SK-N-SH (cell line): ENCODE data around the gene ACBD7. TPM values are rescaled to one million over a fixed set of nuclear protein-coding genes. Genes with fewer than 3 reads are reported as not detected.

Experiments
- CTCF ChIA-PET: fragments of 300-600, 350-600 bp; formaldehyde crosslinking; extraction: SDS; loops from one replicate; lab custom pipeline; 2021; lab: Yijun Ruan, JAX
- POLR2A ChIA-PET: fragments of 350-600 bp; sonication (Branson Sonifier 250); formaldehyde crosslinking; extraction: SDS; loops from one replicate; lab custom pipeline; 2020; ENCODE audit warnings: antibody characterized with exemption, inconsistent platforms; lab: Yijun Ruan, JAX
- DNase-seq: peaks from one replicate; pipeline ENCODE4 v3.0.0; 2012
- H2AFZ ChIP-seq: fragments of 200-600 bp; sonication (generic); 2 replicates; pipeline ENCODE4 v1.8.1; 2016; ENCODE audit warnings: antibody characterized with exemption, mild to moderate bottlenecking, low read depth
- H3F3A ChIP-seq: fragments of 200-600 bp; sonication (generic); replicated peaks from 2 replicates; pipeline ENCODE3; 2016; ENCODE audit warnings: antibody characterized with exemption, mild to moderate bottlenecking; ENCODE audit not compliant: insufficient read depth
- H3K27ac ChIP-seq, 2 experiments: fragments of 200-500 bp in 1 of 2; fragments of 200-600 bp in 1 of 2; sonication (Bioruptor generic) in 1 of 2; sonication (generic), shearing (Covaris generic) in 1 of 2; 2 replicates each; pipeline versions ENCODE4 v1.5.1 to v1.6.1; 2014 to 2016; ENCODE audit warnings: low read depth in 2 of 2, inconsistent platforms in 1 of 2, low read length in 1 of 2, mild to moderate bottlenecking in 1 of 2, mixed read lengths in 1 of 2
- H3K27me3 ChIP-seq: fragments of 200-600 bp; sonication (generic), shearing (Covaris generic); 2 replicates; pipeline ENCODE4 v1.6.1; 2016; ENCODE audit warnings: mixed run types; ENCODE audit not compliant: insufficient read depth
- H3K36me3 ChIP-seq, 2 experiments: fragments of 200-500 bp in 1 of 2; fragments of 200-600 bp in 1 of 2; sonication (Bioruptor generic) in 1 of 2; sonication (generic) in 1 of 2; replicated peaks in 1 of 2; 2 replicates each; pipeline versions ENCODE3 to v1.5.1; 2014 to 2016; ENCODE audit warnings: low read length in 1 of 2, mild to moderate bottlenecking in 1 of 2; ENCODE audit not compliant: insufficient read depth in 2 of 2, control insufficient read depth in 1 of 2
- H3K4me1 ChIP-seq, 2 experiments: fragments of 200-500 bp in 1 of 2; fragments of 200-600 bp in 1 of 2; sonication (Bioruptor generic) in 1 of 2; sonication (generic), shearing (Covaris generic) in 1 of 2; 2 replicates each; pipeline versions ENCODE4 v1.5.1 to v1.6.1; 2014 to 2016; ENCODE audit warnings: low read depth in 1 of 2, low read length in 1 of 2, mixed run types in 1 of 2; ENCODE audit not compliant: insufficient read depth in 2 of 2, control insufficient read depth in 1 of 2
- H3K4me2 ChIP-seq: fragments of 200-600 bp; sonication (generic), shearing (Covaris generic); 2 replicates; pipeline ENCODE4 v1.6.1; 2017; ENCODE audit warnings: mixed run types
- H3K4me3 ChIP-seq, 2 experiments: fragments of 200-500 bp in 1 of 2; fragments of 200-600 bp in 1 of 2; sonication (Bioruptor generic) in 1 of 2; sonication (generic), shearing (Covaris generic) in 1 of 2; 2 replicates each; pipeline versions ENCODE4 v1.5.1 to v1.8.1; 2014 to 2016; ENCODE audit warnings: low read depth in 2 of 2, inconsistent platforms in 1 of 2, low read length in 1 of 2, mild to moderate bottlenecking in 1 of 2, mixed read lengths in 1 of 2, moderate library complexity in 1 of 2
- H3K79me2 ChIP-seq: fragments of 200-600 bp; sonication (generic); 2 replicates; pipeline ENCODE4 v1.8.1; 2017; ENCODE audit warnings: mild to moderate bottlenecking; ENCODE audit not compliant: insufficient read depth
- H3K9ac ChIP-seq: fragments of 200-600 bp; sonication (generic); 2 replicates; pipeline ENCODE4 v1.6.1; 2017; ENCODE audit warnings: mixed run types
- H3K9me2 ChIP-seq: fragments of 200-600 bp; sonication (generic); 2 replicates; pipeline ENCODE4 v1.6.1; 2017; ENCODE audit warnings: mixed run types
- H3K9me3 ChIP-seq: fragments of 200-600 bp; sonication (generic); 2 replicates; pipeline ENCODE4 v1.6.1; 2017; ENCODE audit warnings: mixed run types, mild to moderate bottlenecking, moderate library complexity
- H4K20me1 ChIP-seq: fragments of 200-600 bp; sonication (generic); 2 replicates; pipeline ENCODE4 v1.6.1; 2017; ENCODE audit warnings: mild to moderate bottlenecking, mixed run types; ENCODE audit not compliant: insufficient read depth
- CHD2 ChIP-seq: fragments of 150-350 bp; IDR thresholded peaks from 2 replicates; pipeline ENCODE4 v1.6.1; 2018; ENCODE audit warnings: low read length; ENCODE audit not compliant: partially characterized antibody
- ELF1 ChIP-seq: IDR thresholded peaks from 2 replicates; pipeline ENCODE4 v1.4.0; 2012
- EP300 ChIP-seq, 2 experiments: IDR thresholded peaks; 2 replicates each; pipeline versions ENCODE4 v1.4.0 to v1.6.1; 2012; ENCODE audit warnings: borderline replicate concordance in 1 of 2, low read depth in 1 of 2, low read length in 1 of 2
- EZH2phosphoT487 ChIP-seq: fragments of 200-600 bp; sonication (generic); IDR thresholded peaks from 2 replicates; pipeline ENCODE4 v1.6.1; 2017; ENCODE audit warnings: low read depth, mixed run types, mild to moderate bottlenecking, antibody characterized with exemption, moderate library complexity, borderline replicate concordance
- FOSL2 ChIP-seq: IDR thresholded peaks from 2 replicates; pipeline ENCODE4 v1.4.0; 2012; ENCODE audit warnings: low read depth, mild to moderate bottlenecking, moderate library complexity, borderline replicate concordance
- FOXJ3 ChIP-seq: sonication (generic); formaldehyde crosslinking; IDR thresholded peaks from 2 replicates; pipeline ENCODE4 v1.5.1; 2020; ENCODE audit warnings: mild to moderate bottlenecking, missing genetic modification reagents
- FOXM1 ChIP-seq: IDR thresholded peaks from 2 replicates; pipeline ENCODE4 v1.4.0; 2012; ENCODE audit warnings: low read depth, mild to moderate bottlenecking
- GABPA ChIP-seq: IDR thresholded peaks from 2 replicates; pipeline ENCODE4 v1.4.0; 2012; ENCODE audit warnings: low read depth, mild to moderate bottlenecking
- IRF3 ChIP-seq: fragments of 150-350 bp; IDR thresholded peaks from 2 replicates; pipeline ENCODE4 v1.6.1; 2016; ENCODE audit warnings: mild to moderate bottlenecking, low read depth, low read length
- MAX ChIP-seq: IDR thresholded peaks from 2 replicates; pipeline ENCODE4 v1.4.0; 2012; ENCODE audit warnings: low read depth
- NFIC ChIP-seq: IDR thresholded peaks from 2 replicates; pipeline ENCODE4 v1.4.0; 2012; ENCODE audit warnings: borderline replicate concordance
- NRF1 ChIP-seq: IDR thresholded peaks from 2 replicates; pipeline ENCODE4 v1.6.1; 2012; ENCODE audit warnings: low read depth, mild to moderate bottlenecking, low read length
- POLR2AphosphoS5 ChIP-seq: IDR thresholded peaks from 2 replicates; pipeline ENCODE4 v1.6.1; 2012; ENCODE audit warnings: low read depth, low read length
- RCOR1 ChIP-seq: fragments of 150-350 bp; IDR thresholded peaks from 2 replicates; pipeline ENCODE4 v1.6.1; 2017; ENCODE audit warnings: antibody characterized with exemption, low read length
- REST ChIP-seq: IDR thresholded peaks from 2 replicates; pipeline ENCODE4 v1.6.1; 2012; ENCODE audit warnings: mild to moderate bottlenecking, low read depth, low read length, moderate library complexity
- RFX5 ChIP-seq: IDR thresholded peaks from 2 replicates; pipeline ENCODE4 v1.6.1; 2012; ENCODE audit warnings: mild to moderate bottlenecking, improper control_type of control experiment, low read length
- RXRA ChIP-seq: IDR thresholded peaks from 2 replicates; pipeline ENCODE4 v1.4.0; 2012; ENCODE audit warnings: low read depth, mild to moderate bottlenecking, borderline replicate concordance
- SIN3A ChIP-seq: IDR thresholded peaks from 2 replicates; pipeline ENCODE4 v1.6.1; 2012; ENCODE audit warnings: low read depth, mild to moderate bottlenecking, low read length, moderate library complexity, borderline replicate concordance
- SMC3 ChIP-seq: IDR thresholded peaks from 2 replicates; pipeline ENCODE4 v1.6.1; 2012; ENCODE audit warnings: low read depth, low read length, improper control_type of control experiment
- USF2 ChIP-seq: fragments of 150-350 bp; IDR thresholded peaks from 2 replicates; pipeline ENCODE4 v1.6.1; 2017; ENCODE audit warnings: antibody characterized with exemption, low read length, low read depth, borderline replicate concordance
- YY1 ChIP-seq: IDR thresholded peaks from 2 replicates; pipeline ENCODE4 v1.4.0; 2012; ENCODE audit warnings: low read depth, mild to moderate bottlenecking
- ZBTB33 ChIP-seq: IDR thresholded peaks from 2 replicates; pipeline ENCODE4 v1.4.0; 2012; ENCODE audit warnings: low read depth, borderline replicate concordance
- WGBS: methylation state at CpG from one replicate; pipeline ENCODE4 v1.1.6; 2017; ENCODE audit warnings: low lambda C conversion rate; 5-methylcytosine and 5-hydroxymethylcytosine counted together
- polyA plus RNA-seq, 3 experiments: library from polyadenylated mRNA; depleted of rRNA; stranded (reverse); fragments of >200 nt; gene quantifications; 2 replicates each; pipeline ENCODE4 v1.2.3, GENCODE V29; 2012

Gene ACBD7
- polyA plus RNA-seq, 1 of the 3 experiments (the other 2 are of a cell fraction), result 0.92 TPM

- TF ChIP-seq SMC3 (no peak), MAX (no peak), RFX5 (no peak), NFIC (no peak), YY1 (no peak), POLR2AphosphoS5 (no peak), EZH2phosphoT487 (no peak), IRF3 (no peak), ELF1 (no peak), RCOR1 (no peak), USF2 (no peak), FOXM1 (no peak)
- TF ChIP-seq, all 33 proteins: peak for 0
- Histone ChIP-seq H3K9ac (no peak overlapping the region), H3K27me3 (no peaks in the 10 kb centered on the region), H3K9me2 (no peaks in the 10 kb centered on the region), H3K4me1 (no peaks in the 10 kb centered on the region), H3F3A (peaks cover 6% of the 10 kb centered on the region), H2AFZ (no peak overlapping the region), H3K9me3 (no peaks in the 10 kb centered on the region), H3K4me3 (no peak overlapping the region), H3K4me2 (no peak overlapping the region), H4K20me1 (no peaks in the 10 kb centered on the region), H3K36me3 (peaks cover 28 to 51% of the 10 kb centered on the region in 2 experiments), H3K79me2 (no peaks in the 10 kb centered on the region), H3K27ac (no peak overlapping the region)
- WGBS, result 95% methylated on average over 5 of the region's 5 CpGs
- ChIA-PET POLR2A (no interaction called here), CTCF (no interaction called here)
- no peak for DNase-seq
These were observed 42.8 kb upstream of the ACBD7 start for GRCh38 chr10:15131330-15131729.

- H3K36me3 ChIP-seq, result peaks cover 13 to 48% of the 10 kb centered on the region in 2 experiments
- TF ChIP-seq SIN3A, result no peak
- no peak for TF ChIP-seq YY1
- TF ChIP-seq ZBTB33, result no peak
- no peak for TF ChIP-seq GABPA
- TF ChIP-seq FOSL2, result no peak
- no peak for TF ChIP-seq EP300 (IDR thresholded peaks at IDR 0.05; ENCODE audit: borderline replicate concordance in 1 of 2, low read depth in 1 of 2, low read length in 1 of 2)
- TF ChIP-seq RXRA, result no peak
- no peak for TF ChIP-seq CHD2
- TF ChIP-seq FOXJ3, result no peak
- TF ChIP-seq REST, result no peak
- TF ChIP-seq NRF1, result no peak
These were observed 36.3 kb upstream of the ACBD7 start for GRCh38 chr10:15124908-15125307.

More at GRCh38 chr10:15124908-15125307, 36.3 kb upstream of the ACBD7 start:
- Histone ChIP-seq H3K27me3 (no peaks in the 10 kb centered on the region), H3K79me2 (no peaks in the 10 kb centered on the region), H3K9me3 (no peaks in the 10 kb centered on the region), H3F3A (peaks cover 12% of the 10 kb centered on the region), H3K4me3 (no peak overlapping the region), H3K9me2 (no peaks in the 10 kb centered on the region), H3K27ac (no peak overlapping the region), H3K9ac (no peak overlapping the region), H3K4me1 (peaks cover 7 to 21% of the 10 kb centered on the region in 2 experiments; a peak in 3 of 4 replicates), H2AFZ (no peak overlapping the region), H3K4me2 (no peak overlapping the region), H4K20me1 (no peaks in the 10 kb centered on the region)
- CTCF ChIA-PET, result interaction anchor here (1.2 kb wide), 1 partner anchor 24 kb away, joined by 3 read pairs; no protein-coding TSS in a partner anchor
- WGBS, result 81% methylated on average over 3 of the region's 3 CpGs
- DNase-seq, result no peak
- POLR2A ChIA-PET, result no interaction called here
